Fibroblast of lung (primary cell): ENCODE data around the gene GPX8.

Experiments
- CTCF ChIP-seq, 2 donors: IDR thresholded peaks in 1 of 2; conservative IDR thresholded peaks in 1 of 2; 1 replicate in 1 of 2; 2 replicates in 1 of 2; pipeline ENCODE4 v1.5.1; 2011 to 2012; ENCODE audit warnings: low read length in 2 of 2, control low read depth in 1 of 2, inconsistent platforms in 1 of 2, low read depth in 1 of 2, mild to moderate bottlenecking in 1 of 2
- EZH2 ChIP-seq: IDR thresholded peaks from 2 replicates; pipeline ENCODE4 v1.5.1; 2012; ENCODE audit warnings: low read length, control low read depth, mild to moderate bottlenecking; ENCODE audit errors: missing control alignments

- TF ChIP-seq CTCF (conservative IDR thresholded peaks at IDR 0.05 in 1 of 2, IDR thresholded peaks at IDR 0.05 in 1 of 2; ENCODE audit: low read depth in 1 of 2, low read length in 2 of 2) (no peak), EZH2 (no peak)
Observed at GRCh38 chr5:55211184-55211874, 51.4 kb downstream of the GPX8 start.
